HFF-Myc (cell line): ENCODE data around the gene TMEM151B.

Experiments
- DNase-seq: peaks from one replicate; pipeline ENCODE4 v3.0.0-alpha.2; 2011; ENCODE audit warnings: low read depth; ENCODE audit errors: extremely low read depth
- H3K4me3 ChIP-seq: replicated peaks from 2 replicates; pipeline ENCODE4 v1.5.1; 2011; ENCODE audit warnings: low read depth, mild to moderate bottlenecking, control low read depth, low read length
- TF ChIP-seq, protein P1 (sequence below): IDR thresholded peaks from 2 replicates; pipeline ENCODE4 v1.5.1; 2012; ENCODE audit warnings: mild to moderate bottlenecking, low read depth, low read length, control low read depth; ENCODE audit errors: missing control alignments

Gene TMEM151B

DNA sequence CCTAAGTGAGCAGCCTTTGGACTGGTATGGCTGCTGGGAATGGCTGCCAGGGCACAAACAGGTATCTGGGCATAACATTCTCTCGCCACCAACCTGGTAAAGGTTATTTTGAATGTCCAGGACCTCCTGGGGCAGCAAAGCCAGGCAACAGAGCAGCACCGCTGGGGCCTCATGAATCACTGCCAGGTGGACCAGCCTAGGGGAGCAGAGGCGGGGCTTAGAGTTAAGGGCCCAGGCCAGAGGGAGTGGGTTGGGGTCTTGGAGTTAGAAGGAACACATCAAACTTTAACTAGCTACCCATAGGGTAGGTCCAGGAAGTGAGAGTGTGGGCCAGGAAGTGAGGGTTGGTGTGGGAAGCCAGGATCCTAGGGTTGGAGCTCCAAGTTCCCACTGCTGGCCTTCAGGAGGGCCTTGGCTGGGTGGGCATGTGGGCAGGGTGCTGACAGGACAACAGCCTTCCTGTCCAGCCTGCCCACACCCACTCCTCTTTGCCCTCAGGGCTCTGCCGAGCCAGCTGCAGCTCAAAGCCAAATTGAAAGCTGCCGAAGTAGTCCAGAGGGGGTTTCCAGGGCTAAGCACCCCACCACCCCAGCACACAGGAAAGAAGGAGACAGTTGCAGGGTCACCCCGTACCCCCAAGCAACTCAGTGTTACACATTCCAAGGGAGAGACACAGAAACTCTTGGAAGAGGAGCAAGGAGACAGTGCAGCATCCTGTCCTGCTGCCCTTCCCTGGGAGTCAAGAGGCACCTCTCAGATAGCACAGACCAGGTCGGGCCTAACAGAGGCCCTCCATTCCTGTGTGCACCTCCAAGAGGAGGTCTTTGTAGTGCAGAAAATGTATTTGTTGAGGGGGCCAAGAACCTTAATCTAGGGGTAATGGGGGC lies 7.5 kb upstream of the TMEM151B start:
- TF ChIP-seq, protein P1, sequence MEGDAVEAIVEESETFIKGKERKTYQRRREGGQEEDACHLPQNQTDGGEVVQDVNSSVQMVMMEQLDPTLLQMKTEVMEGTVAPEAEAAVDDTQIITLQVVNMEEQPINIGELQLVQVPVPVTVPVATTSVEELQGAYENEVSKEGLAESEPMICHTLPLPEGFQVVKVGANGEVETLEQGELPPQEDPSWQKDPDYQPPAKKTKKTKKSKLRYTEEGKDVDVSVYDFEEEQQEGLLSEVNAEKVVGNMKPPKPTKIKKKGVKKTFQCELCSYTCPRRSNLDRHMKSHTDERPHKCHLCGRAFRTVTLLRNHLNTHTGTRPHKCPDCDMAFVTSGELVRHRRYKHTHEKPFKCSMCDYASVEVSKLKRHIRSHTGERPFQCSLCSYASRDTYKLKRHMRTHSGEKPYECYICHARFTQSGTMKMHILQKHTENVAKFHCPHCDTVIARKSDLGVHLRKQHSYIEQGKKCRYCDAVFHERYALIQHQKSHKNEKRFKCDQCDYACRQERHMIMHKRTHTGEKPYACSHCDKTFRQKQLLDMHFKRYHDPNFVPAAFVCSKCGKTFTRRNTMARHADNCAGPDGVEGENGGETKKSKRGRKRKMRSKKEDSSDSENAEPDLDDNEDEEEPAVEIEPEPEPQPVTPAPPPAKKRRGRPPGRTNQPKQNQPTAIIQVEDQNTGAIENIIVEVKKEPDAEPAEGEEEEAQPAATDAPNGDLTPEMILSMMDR, result no peak
- no peak for DNase-seq
- peak overlapping the region; percentile 77 for H3K4me3 ChIP-seq

DNA sequence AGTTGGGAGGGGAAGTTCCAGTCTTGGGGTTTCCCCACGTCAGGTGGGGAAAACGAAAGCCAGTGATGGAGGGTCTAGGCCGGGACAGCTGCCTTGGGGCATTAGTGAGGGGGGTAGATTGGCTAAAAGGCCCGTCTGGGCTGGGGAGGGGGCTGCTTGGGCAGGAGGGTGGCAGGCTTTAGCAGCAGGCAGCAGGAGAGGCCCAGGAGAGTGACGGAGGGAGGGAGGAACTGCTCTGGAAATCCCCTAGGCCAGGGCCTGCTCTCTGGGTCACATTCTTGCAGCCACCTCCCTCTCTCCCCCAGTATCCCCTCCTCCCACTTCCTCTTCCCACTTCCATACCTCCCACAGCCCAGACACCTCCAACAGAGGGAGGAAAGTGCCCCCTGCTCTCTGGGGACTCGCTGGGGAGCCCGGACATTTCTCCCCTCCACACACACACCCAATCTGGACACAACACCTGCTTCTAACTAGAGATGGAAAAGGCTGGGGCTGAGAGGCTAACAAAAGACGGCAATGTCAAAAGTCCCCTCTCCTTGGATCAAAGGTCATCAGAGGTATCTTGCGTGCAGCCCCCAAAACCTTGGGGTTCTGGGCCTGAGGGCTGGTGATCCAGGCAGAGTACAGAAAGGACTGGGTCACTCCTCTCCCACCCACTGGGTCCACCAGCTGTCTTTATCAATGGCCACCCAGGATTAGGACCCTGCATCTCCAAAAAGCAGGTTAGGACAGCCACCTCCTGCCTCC lies 6.7 kb upstream of the TMEM151B start:
- TF ChIP-seq, protein P1, result no peak
- DNase-seq, result no peak
- peak overlapping the region; percentile 77 for H3K4me3 ChIP-seq

DNA sequence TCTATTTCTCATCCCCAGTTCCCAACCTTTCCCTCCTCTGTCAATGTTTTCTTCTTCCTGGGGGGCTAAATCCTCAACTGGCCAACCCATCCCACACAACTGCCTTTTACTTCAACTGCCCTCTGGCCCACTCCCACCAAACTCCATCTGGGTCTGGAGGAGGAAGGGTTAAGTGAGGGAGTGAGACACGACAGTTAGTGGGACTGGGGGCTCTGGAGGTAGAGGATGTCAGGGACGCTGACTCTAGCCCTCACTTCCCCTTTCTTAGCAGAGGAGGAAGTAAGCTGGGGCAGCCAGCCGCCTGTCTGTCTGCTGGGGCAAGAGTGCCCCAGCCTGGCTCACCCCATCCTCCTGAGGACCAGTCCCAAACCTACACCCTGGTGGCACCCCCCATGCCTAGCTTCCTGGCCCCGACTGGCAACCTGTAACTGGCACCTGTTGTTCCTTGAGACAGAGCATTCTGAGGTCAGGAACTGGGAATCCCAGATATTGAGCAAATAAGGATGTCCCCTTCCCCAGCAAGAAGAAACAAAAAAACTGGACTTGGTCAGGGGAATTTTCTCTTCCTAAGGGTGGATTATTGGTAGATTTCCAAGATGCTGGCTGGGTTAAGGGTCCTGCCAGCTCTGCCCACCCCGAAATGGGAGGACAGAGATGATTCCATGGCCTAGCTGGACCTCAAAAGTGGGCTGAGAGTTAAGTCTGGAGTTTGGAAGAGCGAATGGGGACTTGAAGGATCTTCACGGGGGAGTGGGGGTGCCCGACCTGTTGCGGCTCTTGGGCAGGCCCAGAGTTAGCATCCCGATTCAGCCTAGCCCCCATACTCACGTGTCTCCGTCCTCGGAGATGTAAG lies 5.9 kb upstream of the TMEM151B start:
- TF ChIP-seq, protein P1, result no peak
- H3K4me3 ChIP-seq, result peak overlapping the region; percentile 77
- DNase-seq, result no peak

DNA sequence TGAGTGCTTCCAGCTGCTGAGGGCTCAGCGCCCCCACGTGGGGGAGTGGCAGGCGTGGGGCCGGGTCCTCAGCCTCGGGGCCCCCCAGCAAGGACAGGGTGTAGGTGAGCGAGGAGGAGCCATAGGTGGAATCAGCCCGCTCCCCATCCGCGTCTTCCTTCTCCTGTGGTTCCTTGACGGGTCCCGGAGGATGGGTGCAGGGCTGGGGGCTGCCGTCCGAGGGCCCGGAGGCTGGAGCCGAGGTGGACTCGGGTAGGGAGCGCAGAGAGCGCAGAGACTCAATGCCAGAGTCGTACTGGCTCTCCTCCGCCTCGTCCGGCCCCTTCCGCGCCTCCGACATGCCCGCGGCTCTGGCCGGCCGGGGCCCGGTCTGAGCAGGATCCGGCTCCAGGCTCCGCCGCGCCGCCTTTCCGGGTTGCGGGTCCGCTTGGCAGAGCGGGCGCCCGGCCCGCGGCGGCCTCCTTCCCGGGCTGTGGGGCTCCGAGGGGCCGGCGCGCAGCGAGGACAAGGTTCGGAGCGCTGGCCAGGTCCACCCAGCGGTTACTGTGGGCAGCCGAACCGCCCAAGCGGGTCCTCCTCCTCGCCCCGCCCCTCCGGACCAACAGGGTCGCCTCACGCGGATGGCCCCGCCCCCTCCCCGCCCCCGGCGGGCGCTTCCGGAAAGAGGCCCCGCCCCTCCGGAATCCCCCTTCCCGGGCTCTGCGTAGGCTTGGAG lies 5.1 kb upstream of the TMEM151B start, which contains the start of gene NFKBIE:
TSS of gene NFKBIE (minus strand) at position 545 of the 715 bp plus-strand sequence. CDS start at position 340, 205 bp downstream.
- peak within 1 kb of the TSS; percentile 77 for H3K4me3 ChIP-seq
- TF ChIP-seq, protein P1, result no peak
- DNase-seq, result no peak

DNA sequence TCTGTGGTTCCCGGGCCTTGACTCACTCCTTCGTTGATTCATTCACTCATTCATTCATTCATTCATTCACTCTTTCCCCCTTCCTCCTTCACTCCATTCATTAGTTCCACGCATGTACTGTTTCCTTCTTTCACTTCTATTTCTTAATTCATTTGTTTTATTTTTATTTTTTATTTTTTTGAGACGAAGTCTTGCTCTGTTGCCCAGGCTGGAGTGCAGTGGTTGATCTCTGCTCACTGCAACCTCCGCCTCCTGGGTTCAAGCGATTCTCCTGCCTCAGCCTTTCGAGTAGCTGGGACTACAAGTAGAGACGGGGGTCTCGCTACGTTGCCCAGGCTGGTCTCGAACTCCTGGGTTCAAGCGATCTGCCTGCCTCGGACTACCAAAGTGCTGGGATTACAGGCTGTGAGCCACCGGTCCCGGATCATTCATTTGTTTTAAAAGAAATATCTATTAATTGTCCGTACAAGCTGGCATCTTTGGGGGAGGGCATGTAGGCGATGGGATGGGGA lies 4.5 kb upstream of the TMEM151B start:
- DNase-seq, result no peak
- H3K4me3 ChIP-seq, result peak overlapping the region; percentile 77
- TF ChIP-seq, protein P1, result no peak

DNA sequence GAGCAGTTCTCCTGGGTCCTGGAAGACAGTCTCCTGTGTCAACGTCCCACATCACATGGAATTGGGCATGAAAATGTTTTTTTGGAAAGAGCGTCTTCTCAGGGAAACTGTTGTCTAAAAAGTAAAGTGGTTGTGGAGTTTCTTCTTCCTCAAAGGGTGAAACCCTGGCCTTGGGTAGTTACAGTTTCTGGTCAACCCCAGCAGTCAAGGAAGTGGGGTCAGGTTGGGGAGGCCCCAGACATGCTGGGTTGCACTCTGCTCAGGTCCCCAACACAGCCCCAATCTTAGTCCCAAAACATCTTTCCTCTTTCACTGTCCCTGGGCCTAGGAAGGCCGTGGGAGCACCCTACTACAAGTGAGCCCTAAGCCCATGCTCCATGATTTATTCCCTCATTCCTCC lies 3.9 kb upstream of the TMEM151B start:
- TF ChIP-seq, protein P1, result no peak
- DNase-seq, result no peak
- no peak overlapping the region for H3K4me3 ChIP-seq
